AG20443 (cell line): ENCODE data around the gene RPP30.
"Not testable (repeated sequence)": the region's sequence is repeated elsewhere in the genome, so short reads cannot be mapped to it uniquely, and the experiment has no call there.

ENCODE experiments used
- DNase-seq: peaks from one replicate; pipeline ENCODE4 v3.0.0; 2012; ENCODE audit warnings: low spot score, mixed read lengths

Gene RPP30

DNA sequence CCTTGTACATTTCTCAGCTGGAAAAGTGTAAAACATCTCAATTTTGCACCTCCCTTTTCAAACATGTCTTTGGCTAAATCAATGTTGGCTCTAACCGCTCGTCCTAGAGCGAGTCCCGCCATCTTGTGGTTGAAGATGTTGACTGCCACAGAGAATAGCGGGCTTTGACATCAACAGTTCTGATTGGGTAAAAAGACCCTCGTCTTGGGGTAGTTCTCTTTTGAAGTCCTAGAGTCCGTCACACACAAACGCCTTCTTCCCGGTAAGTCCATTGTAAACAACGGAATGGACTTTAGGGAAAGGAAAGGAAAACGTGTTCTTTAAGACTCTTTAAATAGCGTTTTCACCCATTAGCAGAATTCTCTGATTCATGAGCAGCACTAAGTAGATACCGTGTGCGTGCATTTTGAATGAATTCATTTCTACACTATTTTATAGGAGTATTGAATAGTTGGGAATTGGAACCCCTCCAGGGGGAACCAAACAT, 452 bp upstream of the RPP30 start:
- DNase-seq, result peak; percentile 54

DNA sequence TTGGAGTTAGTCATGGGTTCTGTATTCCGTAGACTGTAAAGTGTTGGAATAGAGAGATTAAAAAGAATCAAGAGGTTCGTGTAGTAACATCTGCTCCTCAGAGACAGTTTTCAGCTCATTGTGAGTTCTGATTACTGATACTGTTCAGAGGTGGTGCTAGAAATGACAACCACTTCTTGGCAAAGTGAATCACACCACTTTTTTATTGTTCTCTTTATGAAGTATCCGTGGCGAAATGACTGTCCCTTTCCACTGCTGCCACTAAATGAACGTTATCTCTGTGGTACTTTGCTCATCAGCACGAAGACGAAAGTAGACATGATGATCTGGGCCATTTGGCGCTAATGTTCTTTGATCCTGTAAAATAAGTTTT, 860 bp downstream of the RPP30 start:
- no peak for DNase-seq

DNA sequence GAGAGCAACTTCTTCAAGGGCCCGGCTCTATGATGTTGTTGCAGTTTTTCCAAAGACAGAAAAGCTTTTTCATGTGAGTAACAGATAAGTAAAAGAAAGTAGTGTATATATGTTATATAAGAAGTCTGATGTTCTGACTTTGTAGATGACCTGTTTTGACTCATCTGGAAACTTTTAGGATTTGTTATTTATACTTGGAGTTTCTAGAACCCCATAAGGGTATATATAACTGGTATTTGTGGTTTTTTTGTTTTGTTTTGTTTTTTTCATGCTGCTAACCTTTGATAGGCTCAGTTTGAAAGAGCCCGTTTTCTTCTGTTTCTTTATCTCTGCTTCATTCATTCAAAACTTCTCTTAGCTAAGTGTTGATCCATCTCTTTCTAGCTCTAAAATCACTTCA, 7.3 kb downstream of the RPP30 start:
- DNase-seq, result no peak

DNA sequence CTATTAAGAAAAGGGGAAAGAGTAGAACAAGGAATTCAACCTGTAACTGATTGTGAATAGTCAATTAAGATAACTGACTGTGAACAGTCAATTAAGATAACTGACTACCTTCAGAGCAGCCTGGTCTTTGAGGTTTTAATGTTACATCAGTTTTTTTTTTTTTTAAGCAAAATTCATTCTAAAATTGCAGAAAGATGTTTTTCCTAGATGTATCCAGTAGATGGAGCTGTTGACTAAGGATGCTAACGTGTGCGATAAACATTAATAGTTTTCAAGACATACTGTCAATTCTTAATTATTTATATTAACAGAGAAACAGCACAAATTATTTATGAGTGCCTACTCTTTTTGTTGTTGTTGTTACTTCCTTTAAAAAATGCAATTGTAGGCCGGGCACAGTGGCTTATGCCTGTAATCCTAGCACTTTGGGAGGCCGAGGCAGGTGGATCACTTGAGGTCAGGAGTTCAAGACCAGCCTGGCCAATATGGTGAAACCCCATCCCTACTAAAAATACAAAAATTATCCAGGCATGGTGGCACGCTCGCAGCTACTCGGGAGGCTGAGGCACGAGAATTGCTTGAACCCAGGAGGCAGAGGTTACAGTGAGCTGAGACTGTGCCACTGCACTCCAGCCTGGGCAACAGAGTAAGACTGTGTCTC, 8.4 kb downstream of the RPP30 start:
- peak; percentile 34 for DNase-seq

DNA sequence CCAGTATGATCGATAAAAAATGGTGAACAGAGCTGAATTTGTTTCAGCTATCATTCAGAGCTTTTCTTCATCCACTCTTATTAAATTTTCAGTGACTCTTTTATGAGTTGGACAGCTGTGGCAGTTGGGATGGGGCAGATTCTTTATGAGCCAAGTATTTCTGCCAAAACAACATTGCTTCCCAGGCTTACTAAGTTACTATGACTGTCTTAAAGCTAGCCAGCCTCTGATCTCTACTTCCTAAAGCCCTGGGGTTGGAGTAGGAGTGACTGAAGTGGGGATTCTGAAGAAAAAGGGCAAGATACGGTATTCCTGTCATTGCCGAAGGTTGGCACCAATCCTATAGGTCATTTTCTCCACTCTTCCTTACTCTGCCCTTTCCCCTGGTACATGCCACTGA, 12.7 kb downstream of the RPP30 start:
- DNase-seq, result peak; percentile 39

DNA sequence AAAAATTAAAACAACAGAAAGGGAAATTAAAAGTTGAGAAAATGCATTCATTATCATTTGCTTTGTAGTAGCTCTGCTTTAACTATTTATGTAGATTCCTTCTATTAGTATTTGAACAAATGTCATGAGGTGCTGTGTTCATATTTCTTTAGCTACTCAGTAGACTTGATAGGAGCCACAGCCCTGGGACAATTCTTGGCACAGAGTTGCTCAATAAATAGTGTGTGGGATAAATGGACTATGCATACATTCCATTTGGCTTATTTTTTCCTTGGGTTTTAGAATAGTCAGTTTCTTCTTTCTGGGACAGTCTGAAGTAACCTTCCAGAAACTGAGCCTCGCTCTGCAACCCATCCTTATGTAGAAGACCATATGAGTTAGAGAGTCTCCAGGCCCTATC, 13.4 kb downstream of the RPP30 start:
- peak; percentile 65 for DNase-seq

DNA sequence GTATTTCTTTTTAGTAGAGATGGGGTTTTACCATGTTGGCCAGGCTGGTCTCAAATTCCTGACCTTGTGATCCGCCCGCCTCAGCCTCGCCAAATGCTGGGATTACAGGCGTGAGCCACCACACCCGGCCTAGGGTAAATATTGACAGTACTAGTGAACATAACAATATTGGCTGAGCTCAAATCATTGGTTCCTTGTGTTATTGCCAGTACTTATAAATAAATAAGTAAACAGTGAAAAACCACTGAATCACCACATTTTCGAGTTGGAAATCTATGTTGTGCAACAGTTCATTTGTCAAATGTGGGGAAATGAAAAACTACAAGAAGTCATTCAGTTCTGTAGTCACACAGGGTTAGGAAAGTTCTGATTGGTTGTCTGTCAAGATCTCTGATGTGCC, 15.8 kb downstream of the RPP30 start:
- DNase-seq, result no peak

DNA sequence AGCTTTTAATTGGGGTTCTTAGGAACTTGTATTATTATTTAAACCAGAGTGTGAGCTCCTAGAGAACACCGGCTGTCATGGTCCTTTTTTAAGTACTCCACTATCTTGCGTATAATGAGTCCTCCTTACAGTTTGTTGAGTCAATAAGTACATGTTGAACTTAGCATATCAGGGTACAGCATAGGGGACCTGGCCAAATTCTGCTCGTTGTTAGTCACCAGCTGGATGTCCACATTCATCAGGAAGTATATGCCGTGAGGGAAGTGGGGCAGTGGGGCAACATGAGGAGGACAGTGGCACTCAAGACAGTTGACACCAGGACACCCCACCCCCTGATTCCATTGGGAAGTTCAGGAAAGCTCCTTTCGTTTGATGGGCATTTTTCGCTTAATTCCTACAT, 16.6 kb downstream of the RPP30 start:
- DNase-seq, result no peak

DNA sequence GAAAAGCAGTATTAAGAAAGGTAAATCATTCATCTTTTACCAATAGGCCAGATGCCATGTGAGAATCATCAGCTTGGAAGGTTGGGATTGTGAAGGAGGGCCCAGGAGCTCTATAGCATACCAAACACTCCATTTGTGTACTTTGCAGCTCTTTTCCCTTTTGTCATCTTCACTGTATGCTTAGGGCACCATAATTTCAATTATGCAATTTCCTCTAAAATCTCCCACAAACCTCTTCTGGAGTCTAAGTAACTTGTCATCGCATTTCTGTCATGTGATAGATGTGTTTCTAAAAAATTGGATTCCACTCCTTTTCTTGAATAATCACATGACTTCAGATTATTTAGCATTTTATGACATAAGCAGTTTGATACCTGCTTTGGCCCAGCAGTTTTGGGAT, 17.9 kb downstream of the RPP30 start:
- DNase-seq, result no peak

DNA sequence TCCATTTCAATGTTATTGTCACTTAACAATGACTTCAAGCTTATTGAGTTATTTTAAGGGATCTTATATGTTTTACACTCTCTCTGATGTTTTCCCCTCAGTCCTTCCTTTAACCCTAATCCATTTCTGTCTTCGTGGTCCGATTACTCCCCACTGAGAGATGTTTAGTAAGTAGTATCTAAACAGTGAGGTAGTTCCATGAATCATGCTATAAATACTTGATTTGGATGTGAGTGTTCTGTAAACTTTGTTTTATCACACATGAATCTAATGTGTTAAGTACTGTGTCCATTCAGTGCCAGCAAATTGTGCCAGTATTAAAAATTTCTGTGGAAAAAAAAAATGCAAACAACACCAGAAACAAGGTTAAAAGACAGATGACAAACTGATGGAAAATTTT, 18.6 kb downstream of the RPP30 start:
- DNase-seq, result no peak

DNA sequence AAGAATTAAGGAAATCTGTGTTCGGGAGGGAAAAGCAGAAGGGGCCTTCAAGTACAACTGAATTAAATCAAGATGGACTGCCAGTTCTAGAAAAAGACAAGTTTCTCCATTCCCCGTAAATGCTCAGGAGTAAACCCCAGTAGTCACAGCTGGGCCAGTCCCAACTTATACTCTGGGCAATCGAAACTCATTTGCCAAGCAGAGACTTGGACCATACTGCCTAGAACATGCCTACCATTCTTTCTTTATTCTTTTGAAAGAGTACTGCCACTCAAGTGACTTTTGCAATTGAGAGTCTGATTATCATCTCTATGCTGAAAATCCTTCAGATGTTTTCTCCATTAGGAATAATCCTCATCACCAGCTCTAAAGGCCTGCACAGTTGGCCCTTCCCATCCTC, 21.4 kb downstream of the RPP30 start:
- no peak for DNase-seq

DNA sequence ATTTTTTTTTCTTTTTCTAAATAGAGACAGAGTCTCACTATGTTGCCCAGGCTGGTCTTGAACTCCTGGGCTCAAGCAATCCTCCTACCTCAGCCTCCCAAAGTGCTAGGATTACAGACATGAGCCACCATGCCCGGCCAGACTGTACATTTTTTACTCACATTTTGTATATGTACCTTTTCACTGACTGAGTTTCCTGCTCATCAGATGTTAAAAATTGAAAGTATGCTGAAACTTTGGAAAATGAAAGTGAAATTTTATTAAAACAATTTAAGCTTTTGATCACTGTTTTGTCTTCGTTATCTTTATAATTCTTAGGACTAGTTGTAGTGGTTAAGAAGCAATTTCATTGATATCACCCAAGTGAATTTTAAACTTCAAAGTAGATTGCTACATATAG, 25.1 kb downstream of the RPP30 start:
- DNase-seq, result not testable (repeated sequence)

DNA sequence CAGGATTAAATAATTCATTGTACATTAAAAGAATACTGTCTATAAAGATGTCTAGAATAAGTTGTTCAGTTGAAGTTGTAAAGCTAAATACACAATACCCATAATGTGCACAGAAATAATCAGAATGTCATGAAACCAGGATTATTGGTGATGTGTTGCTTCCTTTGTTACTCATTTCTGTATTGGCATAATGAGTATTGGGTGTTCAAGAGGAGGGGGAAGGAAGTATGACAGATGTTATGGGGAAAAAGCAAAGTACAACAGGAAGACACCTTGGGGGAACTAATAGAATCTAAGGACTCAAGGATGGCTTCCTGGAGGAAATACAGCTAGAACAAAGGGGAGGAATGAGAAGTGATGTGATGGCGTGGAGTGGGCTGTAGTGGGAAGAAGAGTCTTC, 34.2 kb downstream of the RPP30 start:
- DNase-seq, result no peak

DNA sequence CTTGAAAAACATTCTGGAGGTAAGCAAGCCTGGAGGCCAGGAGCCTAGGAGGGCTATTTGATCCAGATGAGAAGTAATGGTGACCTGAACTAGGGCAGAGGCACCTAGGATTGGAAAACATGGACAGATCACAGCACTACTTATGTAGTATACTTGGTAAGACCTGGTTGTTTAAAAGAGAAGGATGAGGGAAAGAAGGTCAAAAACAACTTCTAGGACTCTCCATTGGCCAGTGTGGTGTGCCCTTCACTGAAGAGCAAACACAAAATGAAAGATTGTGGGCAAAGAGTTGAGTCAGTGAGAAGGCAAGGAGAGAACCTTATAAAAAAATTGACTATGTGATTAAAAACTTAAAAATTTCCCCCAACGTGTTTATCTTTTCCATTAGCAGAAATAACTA, 34.8 kb downstream of the RPP30 start:
- DNase-seq, result no peak

DNA sequence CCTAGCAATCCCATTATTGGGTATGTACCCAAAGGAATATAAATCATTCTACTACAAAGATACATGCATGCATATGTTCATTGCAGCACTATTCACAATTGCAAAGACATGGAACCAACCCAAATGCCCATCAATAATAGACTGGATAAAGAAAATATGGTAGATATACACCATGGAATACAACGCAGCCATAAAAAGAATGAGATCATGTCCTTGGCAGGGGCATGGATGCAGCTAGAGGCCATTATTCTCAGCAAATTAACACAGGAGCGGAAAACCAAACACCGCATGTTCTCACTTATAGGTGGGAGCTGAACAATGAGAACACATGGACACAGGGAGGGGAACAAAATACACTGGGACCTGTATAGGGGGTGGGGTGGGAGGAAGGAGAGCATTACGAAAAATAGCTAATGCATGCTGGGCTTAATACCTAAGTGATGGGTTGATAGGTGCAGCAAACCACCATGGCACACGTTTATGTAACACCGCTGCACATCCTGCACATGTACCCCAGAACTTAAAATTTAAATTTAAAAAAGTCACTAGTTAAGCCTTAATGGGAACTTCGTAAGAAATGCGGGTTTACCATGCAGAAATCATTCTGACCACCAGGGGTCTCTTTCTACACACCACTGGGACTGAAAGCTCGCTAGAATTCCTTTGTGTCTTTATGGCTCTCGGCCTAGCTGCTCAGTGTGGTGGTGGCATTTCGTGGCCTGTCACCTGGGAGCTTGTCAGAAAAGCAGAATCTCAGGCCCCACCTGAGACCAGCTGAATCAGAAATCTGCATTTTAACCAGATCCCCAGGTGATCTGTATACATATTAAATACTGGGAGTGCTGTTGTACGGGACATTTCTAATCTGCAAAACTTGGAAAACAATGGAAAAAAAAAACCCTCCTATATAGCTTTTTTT, 39.6 kb downstream of the RPP30 start:
- peak; percentile 73 for DNase-seq

DNA sequence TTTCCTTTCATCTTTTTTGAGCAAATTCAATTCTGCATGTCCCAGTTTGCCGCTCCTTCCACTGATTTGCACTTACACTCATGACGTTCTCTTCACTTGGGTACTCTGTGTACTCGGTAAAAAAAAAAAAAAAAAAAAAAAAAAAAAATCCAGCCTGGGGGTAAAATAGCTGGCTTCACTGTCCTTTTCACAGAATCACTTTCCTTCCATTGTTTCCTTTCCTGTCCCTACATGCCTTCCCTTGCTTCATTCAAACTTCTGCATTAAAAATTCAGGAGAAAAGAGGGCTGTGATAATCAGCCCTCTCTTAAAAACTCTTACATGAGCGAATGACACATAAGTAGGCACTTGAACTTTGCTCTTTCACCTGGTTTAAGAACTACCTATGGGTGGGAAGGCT, 40.4 kb downstream of the RPP30 start:
- DNase-seq, result no peak

DNA sequence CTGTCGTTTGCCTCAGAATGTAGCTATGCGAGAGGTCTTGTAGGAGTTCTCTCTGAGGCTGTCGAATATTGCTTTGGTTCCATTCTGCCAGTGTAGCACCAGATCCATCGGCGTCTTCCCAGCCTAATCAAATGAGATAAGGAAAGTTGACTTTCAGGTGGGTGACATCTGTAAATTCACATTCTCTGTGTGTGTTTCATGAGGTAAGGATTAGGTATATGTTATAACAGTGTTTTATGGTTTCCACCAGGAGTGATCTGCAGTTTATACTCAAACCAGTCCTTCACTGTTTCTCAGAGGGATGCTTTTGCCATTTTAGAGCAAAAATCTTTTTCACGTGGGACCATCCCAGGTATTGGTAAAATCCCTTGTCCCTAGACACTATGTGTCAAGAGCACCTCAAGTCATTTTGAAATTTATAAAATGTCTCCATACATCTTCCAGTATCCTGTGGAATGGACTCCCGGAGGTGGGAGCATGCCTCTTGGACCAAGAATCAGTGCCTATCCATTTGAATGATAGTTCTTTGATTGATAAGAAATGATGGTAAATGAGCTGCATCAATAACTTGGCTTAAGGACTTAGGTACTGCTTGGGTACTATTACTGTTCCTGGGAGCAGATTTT, 41.2 kb downstream of the RPP30 start:
- DNase-seq, result no peak

DNA sequence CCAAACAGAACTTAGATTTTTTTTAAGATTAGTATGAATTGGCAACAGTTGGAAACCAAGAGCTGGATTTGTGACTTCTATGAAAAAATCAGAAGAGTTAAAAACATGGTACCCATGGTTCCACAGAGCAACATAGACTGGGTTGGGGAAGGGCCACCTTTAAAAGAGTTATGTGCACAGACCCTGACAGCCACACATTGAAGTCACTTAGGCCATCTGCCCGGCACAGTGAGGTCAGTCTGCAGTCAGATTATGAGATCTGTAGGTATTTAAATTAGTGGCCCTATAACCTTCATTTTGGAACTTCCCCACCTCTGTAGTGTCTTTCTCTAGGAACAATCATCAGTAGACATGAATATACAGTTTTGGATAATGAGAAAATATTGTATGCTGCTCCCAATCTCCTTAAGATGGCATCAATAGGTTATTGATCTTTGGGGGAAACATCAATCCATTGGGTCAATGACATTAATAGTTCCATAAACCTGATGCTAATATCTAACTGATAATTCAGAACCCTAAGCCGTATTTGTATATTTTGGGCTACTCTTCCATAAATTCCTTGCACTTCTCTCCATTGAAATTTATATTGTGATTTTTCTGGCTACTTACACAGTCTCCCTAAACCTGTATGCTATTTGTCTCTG, 42.1 kb downstream of the RPP30 start:
- DNase-seq, result no peak

DNA sequence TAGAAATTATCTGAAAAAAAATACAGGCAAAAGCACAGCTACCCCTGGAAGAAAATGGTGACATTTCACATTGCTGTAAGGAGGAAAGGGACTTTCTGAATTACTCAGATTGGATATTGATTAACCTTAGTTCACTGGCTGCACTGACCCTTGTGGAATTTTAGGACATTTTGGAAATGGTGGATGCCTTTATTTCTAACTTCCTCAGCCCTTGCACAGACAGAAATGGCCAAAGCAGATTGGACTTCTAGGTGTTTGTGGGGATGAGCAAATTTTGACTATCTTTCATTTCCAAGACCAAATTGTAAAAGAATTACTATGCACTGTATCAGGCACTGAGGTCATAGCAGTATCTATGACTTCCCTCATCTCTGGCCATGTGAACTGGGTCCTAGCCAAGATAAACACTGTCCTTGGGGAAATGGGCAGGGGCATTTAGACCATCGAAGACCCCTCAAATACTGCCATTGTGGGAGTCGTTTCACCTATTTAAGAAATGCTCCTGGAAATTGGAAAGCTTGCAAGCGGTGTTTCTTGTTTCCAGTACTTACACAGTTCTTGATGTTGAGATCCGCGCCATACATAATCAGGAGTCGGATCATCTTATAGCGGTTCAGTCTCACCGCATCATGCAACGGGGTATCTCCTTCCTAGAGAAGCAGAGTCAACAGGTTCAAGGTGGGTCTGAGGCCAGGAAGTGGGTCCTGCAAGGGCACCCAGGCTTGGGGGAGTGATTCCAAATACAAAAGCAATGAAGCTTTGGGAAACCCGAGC, 43.4 kb downstream of the RPP30 start:
- no peak for DNase-seq

DNA sequence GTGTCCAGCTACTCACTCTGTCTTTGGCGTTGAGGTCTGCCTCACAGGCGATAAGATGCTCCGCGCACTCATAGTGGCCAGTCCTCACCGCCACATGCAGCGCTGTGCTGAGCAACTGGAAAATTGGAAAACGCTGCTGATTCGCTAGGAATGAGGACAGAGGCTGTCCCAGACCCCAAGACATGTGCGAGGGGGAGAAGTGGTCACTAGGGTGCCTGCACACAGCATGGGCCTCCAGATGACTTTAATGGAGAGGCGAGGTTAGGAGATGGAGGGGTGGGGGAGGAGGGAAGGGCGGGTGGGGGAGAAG, 43.9 kb downstream of the RPP30 start:
- no peak for DNase-seq

DNA sequence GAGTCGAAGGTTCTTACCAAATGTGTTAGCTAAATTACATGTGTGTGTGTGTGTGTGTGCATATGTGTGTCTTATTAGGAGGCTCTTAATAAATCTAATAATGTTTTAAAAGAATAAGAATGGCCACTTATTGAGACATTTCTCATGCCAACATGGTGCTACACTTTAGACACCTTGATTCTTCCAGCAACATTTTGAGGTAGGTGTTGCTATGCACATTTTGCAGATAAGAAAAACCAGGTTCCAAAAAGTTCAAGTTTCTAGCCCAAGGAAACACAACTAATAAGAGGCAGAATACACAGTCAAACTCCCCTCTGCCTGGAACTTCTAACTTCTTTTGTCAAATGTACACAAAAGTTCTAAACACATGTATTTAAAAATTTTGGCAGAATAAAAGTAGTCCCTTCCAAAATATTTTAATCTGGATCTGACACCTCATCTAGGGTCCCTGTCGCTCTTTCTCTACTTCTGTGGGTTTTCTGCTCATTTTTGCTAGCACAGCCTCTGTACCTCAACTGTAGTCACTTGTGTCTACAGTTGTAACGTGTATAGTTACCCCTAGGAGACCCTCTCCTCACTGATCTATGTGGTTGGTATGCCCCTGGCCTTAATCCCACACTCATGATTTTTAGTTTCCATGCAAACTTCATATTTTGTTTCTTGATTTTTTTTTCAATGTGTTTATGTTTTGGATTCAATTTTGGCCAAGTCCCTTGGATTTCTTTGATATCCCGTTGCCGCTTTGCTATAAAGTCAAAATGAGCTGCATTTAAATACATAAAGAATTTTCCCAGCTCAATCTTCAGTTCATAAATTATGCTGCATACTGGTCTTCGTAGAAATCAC, 44.8 kb downstream of the RPP30 start:
- no peak for DNase-seq
